NOMO-1 (cell line): ENCODE data around the gene CRYL1.

Source experiments
- DNase-seq, 2 experiments: peaks; one replicate each; lab custom pipeline; 2025; ENCODE audit not compliant: unreplicated experiment in 2 of 2; lab: John Stamatoyannopoulos, UW

CRYL1 gene

GRCh38 chr13:20387006-20387405 is 138.7 kb downstream of the CRYL1 start:
- DNase-seq: no peak

DNA sequence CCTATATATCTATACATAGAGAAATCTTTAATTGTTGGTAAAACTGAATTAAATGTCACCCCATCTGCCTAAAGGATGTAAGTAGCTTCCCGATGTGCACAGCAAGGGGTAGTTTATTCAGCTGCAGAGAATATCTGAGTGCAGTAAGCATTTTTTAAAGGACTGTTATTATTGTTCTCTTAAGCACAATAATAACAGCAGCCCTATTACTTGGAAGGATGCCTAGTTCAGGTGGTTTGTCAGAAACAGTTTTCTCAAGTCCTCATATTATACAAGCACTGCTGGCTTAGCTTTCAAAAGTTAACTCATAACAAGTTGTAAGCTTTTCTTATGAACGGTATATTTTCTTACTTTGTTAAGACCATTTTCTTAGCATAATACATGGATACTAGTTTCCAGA is 142.6 kb downstream of the CRYL1 start:
- no peak for DNase-seq

DNA sequence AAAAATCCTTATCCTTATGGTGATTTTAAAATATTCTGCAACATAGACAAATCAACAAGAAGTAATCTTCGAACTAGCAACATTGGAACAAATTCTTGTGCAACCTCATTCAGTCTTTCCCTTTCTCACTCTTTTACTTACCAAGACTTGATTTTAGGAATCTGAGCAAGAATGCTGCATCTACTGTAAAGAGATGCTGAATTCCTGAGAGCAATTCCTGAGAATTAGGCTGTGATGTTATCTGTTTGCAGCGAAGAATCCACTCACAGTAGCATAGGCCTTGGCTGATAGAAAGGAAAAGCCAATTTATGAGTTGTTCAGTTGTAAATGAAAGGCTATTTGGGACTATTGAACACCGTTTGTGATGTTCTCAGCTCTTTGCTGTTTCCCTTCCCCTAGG is 144.3 kb downstream of the CRYL1 start:
- no peak for DNase-seq

DNA sequence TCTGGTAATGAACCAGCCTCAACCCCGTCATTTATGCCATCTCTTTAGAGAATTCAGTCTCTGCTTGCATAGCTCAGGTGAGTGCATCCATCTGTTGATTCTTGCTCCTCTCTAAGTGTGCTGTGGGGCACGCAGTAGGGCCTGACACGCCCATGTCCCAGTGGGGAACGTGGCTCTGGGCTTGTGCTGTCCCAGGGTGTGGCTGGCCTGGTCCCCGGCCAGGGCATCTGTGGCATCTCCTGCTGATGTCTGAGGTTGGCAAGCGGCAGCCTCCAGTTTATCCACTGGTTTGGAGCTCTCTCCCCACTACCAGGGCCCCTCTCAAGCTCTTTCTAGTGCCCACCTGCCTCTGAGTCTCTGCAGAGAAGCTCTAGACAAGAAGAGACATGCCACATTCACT is 146.9 kb downstream of the CRYL1 start:
- DNase-seq: no peak

DNA sequence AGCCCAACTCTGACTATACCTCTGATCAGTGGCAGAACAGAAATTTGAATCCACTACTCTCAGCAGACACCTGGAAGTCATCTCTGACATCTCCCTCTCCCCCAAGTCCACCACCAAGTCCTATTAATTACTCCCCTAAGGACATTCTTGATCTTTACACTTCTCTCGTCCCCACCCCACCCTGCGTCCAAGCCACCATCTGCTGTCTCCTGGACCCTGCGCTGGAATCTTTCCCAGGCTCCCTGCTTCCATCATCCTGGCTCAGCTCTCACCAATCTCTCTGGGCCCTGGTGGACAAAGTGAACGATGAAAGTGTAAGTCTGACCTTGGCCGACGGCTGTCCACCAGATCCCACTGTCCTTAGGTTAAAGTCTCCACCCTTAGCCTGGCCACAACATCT is 147.9 kb downstream of the CRYL1 start:
- DNase-seq: no peak

DNA sequence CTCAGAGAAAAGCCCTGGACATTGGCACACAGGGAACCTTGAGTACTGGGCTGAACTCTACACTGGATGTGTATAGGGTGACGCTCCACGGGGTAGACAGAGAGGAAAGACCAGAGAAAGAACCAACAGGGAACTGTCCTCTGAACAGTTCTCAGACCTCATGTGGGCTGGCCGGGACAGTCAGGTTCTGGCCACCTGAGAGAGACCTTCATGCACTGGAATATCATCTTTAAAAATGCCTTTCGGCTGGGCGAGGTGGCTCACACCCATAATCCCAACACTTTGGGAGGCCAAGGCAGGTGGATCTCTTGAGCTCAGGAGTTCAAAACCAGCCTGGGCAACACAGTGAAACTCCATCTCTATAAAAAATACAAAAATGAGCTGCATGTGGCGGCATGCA is 149.8 kb downstream of the CRYL1 start:
- DNase-seq: no peak

GRCh38 chr13:20373861-20374260 is 151.8 kb downstream of the CRYL1 start:
- no peak for DNase-seq

DNA sequence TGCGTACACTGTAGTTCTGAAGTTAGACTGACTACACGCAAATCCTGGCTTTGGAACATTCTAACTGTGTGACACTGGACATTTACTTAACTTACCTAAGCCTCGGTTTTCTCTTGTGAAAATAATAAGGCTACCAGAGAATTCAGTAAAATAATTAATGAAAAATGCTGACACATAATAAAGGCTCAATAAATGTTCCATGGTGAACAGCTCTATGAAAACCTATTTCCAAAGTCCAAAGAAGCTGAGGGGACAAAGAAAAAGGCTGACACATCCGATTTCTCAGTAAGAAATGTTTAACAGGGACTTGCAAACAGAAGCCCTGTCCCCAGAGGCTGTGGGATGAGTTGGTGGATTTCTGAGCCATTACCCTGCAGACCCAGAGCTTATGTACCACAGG is 153.8 kb downstream of the CRYL1 start:
- DNase-seq: no peak

- no peak for DNase-seq
These were observed 154.7 kb downstream of the CRYL1 start for GRCh38 chr13:20370815-20371421.

DNA sequence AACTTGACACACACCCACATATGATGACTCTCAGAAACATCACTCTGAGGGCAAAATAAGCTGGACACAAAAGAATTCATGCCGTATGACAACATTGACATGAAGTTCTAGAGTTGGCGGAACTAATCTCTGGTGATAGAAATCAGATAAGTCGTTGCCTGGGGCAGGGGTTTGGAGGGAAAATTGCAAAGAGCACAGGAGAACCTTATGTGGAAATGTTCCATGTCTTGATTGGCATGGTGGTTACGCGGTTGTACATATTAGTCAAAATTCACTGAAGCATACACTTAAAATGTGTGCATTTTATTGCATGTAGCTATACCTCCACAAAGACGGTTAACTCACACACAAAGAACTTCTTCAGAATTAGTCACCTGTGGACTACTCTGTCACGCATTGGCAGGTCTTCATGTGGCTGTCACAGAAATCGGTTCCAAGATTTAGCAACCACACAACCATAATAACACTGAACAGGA is 155.7 kb downstream of the CRYL1 start:
- DNase-seq: no peak

DNA sequence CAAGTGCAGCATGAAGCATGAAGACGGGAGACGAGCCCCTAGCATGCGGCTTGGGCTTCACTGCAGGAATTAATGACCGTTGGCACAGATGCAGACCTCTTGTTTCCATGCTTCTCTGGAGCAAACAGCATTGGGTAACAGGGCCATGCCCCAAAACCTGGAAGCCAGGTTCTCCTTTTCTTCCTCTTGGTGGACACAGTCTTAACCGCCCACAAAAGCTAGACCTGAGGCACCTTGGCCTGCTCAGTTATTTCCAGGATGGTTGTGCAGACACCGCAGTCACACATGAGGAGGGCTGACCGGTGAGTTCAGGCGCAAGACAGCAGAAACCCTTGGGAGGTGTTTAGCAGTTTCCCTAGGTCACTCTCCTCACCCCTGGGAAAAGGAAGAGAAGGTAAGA is 159.6 kb downstream of the CRYL1 start:
- no peak for DNase-seq

GRCh38 chr13:20363603-20364002 is 162.1 kb downstream of the CRYL1 start:
- no peak for DNase-seq

- no peak for DNase-seq
These were observed 162.5 kb downstream of the CRYL1 start for GRCh38 chr13:20363172-20363571.

- no peak for DNase-seq
These were observed 163.1 kb downstream of the CRYL1 start for GRCh38 chr13:20362484-20363041.

DNA sequence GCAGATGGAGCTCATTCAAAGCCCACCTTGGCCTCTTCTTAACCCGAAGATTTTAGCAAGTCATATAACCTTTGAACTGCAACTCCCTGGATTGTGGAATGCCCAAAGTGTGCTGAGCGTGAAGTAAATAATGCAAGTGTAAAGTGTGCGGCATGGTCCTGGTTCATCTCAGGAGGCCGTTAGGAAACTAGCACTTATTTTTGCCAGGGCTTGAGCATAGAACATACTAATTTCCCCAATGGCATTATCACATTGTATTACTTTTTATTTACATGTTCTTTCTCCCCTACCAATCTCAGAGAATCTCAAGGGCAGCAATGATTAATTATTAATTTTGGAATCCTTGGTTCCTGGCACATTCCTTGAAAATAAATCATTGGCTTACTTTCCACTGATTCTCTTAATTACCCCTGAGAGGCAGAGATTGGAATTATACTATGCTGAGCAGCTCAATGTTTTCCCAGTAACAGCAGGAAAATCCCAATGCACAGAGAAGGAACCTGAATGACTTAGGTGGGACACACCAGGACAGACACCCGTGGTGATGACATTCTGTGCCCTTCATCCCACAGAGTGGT is 164.7 kb downstream of the CRYL1 start:
- DNase-seq: no peak

- DNase-seq: no peak
These were observed 165.6 kb downstream of the CRYL1 start for GRCh38 chr13:20360041-20360491.

DNA sequence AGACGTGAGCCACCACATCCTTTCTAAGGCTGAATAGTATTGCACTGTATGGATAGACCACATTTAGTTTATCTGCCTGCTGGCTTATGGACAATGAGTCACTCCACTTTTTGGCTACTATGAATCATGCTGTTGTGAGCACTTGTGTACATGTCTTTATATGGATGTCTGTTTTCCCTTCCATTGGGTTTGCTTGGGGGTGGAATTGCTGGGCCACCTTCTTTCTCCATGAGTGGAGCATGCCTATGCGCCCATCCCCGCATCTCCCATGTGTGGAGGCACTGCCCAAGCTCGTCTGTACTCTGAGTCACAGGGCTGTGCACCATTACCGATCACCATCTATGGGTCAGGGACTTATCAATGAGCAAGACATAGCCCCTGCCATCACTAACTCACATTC is 166.3 kb downstream of the CRYL1 start:
- no peak for DNase-seq

GRCh38 chr13:20358022-20358421 is 167.6 kb downstream of the CRYL1 start:
- DNase-seq: no peak

- DNase-seq: no peak
These were observed 169.2 kb downstream of the CRYL1 start for GRCh38 chr13:20356444-20356843.

- DNase-seq: no peak
These were observed 170.9 kb downstream of the CRYL1 start for GRCh38 chr13:20354722-20355121.

- DNase-seq: peak; percentile 65 to 98
These were observed 171.7 kb downstream of the CRYL1 start for GRCh38 chr13:20353973-20354372.
